Left kidney (tissue), 8 donors: ENCODE results near the gene SLCO4C1. TPM values are rescaled to one million over a fixed set of nuclear protein-coding genes. Genes with fewer than 3 reads are reported as not detected.
"Not testable (repeated sequence)": the region's sequence is repeated elsewhere in the genome, so short reads cannot be mapped to it uniquely, and the experiment has no call there.

Experiments used
- DNase-seq: peaks from one replicate; pipeline ENCODE4 v3.0.0-alpha.2; 2013
- long read RNA-seq, 8 donors: transcript quantifications; one replicate each; lab custom pipeline, GENCODE V29; 2026
- polyA plus RNA-seq: library from polyadenylated mRNA; unstranded; fragments of 120-200 nt; gene quantifications from one replicate; pipeline ENCODE4 v1.2.1, GENCODE V29; 2013; ENCODE audit not compliant: insufficient read length

The SLCO4C1 gene, protein sequence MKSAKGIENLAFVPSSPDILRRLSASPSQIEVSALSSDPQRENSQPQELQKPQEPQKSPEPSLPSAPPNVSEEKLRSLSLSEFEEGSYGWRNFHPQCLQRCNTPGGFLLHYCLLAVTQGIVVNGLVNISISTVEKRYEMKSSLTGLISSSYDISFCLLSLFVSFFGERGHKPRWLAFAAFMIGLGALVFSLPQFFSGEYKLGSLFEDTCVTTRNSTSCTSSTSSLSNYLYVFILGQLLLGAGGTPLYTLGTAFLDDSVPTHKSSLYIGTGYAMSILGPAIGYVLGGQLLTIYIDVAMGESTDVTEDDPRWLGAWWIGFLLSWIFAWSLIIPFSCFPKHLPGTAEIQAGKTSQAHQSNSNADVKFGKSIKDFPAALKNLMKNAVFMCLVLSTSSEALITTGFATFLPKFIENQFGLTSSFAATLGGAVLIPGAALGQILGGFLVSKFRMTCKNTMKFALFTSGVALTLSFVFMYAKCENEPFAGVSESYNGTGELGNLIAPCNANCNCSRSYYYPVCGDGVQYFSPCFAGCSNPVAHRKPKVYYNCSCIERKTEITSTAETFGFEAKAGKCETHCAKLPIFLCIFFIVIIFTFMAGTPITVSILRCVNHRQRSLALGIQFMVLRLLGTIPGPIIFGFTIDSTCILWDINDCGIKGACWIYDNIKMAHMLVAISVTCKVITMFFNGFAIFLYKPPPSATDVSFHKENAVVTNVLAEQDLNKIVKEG
- 26.7 TPM for polyA plus RNA-seq
- long read RNA-seq, donor 1, full-length matches to known transcripts, result 3 of 24 reads
- long read RNA-seq, donor 1, partial matches to known transcripts, result 21 of 24 reads
- long read RNA-seq, donor 1, other reads (novel, unspliced or antisense), result 0 of 24 reads
- long read RNA-seq, donor 2, full-length matches to known transcripts, result 3 of 3 reads
- long read RNA-seq, donor 2, partial matches to known transcripts, result 0 of 3 reads
- long read RNA-seq, donor 2, other reads (novel, unspliced or antisense), result 0 of 3 reads
- long read RNA-seq, donor 3, full-length matches to known transcripts, result 2 of 2 reads
- long read RNA-seq, donor 3, partial matches to known transcripts, result 0 of 2 reads
- long read RNA-seq, donor 3, other reads (novel, unspliced or antisense), result 0 of 2 reads
- long read RNA-seq, donor 4, result 0 reads
- long read RNA-seq, donor 5, full-length matches to known transcripts, result 7 of 7 reads
- long read RNA-seq, donor 5, partial matches to known transcripts, result 0 of 7 reads
- long read RNA-seq, donor 5, other reads (novel, unspliced or antisense), result 0 of 7 reads
- long read RNA-seq, donor 6, full-length matches to known transcripts, result 6 of 6 reads
- long read RNA-seq, donor 6, partial matches to known transcripts, result 0 of 6 reads
- long read RNA-seq, donor 6, other reads (novel, unspliced or antisense), result 0 of 6 reads
- long read RNA-seq, donor 7, full-length matches to known transcripts, result 4 of 4 reads
- long read RNA-seq, donor 7, partial matches to known transcripts, result 0 of 4 reads
- long read RNA-seq, donor 7, other reads (novel, unspliced or antisense), result 0 of 4 reads
- long read RNA-seq, donor 8, full-length matches to known transcripts, result 3 of 3 reads
- long read RNA-seq, donor 8, partial matches to known transcripts, result 0 of 3 reads
- long read RNA-seq, donor 8, other reads (novel, unspliced or antisense), result 0 of 3 reads

DNA sequence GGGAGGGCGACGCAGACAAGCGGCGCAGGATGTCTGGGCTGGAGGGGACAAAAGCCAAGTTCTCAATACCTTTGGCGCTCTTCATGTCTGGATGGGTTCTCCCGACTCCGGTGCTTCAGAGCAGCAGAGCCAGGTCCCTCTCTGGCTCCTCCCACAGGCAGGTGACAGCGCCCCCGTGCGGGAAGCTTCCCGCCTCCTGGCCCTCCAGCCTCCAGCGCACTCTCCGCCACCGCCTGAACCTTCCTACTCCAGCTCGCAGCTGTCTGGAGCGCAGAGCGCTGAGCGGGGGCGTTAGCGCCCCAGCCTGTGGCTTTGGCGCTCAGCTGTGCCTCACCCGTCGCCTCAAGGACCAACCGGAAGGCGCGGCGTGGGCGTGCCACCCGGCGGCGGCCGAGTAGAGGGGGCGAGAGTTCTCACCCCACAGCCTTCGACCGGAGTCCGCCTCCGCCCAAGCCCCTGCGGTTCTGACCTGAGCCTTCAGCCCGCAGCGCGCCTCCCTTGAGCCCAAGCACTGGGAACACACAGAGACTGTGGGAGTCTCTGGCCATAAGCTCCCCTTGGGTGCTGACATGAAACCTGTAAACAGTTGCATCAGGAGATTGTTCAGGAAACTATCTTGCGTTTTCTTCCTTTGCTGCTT lies at the start of gene SLCO4C1:
SLCO4C1 (minus strand) TSS at position 107 of the 640 bp plus-strand sequence; CDS start at position 85, 22 bp downstream.
- peak; percentile 81 for DNase-seq

- no peak for DNase-seq
Observed at GRCh38 chr5:102341681-102342288, 45.7 kb upstream of the SLCO4C1 start.

- no peak for DNase-seq
Observed at GRCh38 chr5:102324714-102325113, 28.6 kb upstream of the SLCO4C1 start.

DNA sequence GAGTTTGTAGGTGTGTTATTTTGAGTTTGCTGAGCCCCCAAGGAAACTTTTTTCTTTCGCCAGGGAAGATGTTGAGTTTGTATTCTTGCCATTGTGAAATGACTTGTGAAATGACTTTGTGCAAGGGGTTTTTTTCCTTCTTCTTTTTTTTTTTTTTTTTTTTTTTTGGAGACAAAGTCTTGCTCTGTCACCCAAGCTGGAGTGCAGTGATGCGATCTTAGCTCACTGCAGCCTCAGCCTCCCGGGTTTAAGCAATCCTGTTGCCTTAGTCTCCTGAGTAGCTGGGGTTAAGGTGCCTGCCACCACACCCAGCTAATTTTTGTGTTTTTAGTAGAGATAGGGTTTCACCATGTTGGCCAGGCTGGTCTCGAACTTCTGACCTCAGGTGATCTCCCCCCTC lies 22.7 kb upstream of the SLCO4C1 start:
- DNase-seq, result not testable (repeated sequence)

DNA sequence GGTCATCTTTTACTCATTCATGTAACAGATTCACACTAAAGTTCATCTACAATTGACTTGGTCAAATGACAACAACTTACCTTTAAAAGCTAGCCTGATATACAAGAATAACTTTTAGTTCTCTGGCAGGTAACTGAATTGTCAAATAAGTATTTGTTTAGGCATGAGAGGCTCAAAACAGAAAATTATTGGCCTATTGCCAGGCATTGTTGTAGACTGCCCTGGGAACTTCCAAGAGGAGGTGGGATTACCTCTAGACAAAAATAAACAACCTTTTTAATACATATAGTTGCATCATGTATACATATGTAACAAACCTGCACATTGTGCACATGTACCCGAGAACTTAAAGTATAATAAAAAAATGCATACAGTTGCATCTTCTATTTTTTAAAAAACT lies 18.2 kb upstream of the SLCO4C1 start:
- no peak for DNase-seq

GRCh38 chr5:102313912-102314311 lies 17.8 kb upstream of the SLCO4C1 start:
- no peak for DNase-seq

DNA sequence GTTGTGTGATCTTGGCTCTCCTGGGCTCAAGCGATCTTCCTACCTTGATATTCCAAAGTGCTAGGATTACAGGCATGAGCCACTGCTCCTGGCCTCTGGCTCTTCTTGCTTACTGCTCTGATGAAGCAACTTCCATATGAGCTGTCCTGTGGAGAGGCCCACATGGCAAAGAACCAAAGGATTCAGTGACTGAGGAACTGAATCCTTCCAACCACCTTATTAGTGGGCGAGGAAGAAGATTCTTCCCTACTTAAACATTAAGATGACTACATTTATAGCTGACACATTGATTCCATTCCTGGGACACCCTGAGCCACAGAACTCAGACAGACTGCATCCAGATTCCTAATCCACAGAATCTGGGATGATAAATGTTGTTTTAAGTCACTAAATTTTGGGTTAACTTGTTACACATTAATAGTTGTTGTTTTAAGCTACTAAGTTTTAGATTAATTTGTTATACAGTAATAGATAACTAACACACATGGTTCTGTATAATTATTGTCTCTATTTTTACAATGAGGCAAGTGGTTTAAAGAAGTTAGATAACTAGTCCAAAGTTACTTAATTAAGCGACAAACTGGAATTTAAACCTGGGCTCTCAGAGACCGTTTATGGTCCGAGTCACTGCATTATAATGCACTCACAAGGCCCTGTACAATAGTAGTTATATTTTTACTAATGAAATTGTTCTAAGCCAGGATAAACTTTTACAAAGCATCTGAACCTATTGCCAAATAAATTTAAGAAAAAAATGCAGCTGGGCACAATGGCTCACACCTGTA lies 16.7 kb upstream of the SLCO4C1 start:
- no peak for DNase-seq

- DNase-seq, result no peak
Observed at GRCh38 chr5:102309586-102309985, 13.5 kb upstream of the SLCO4C1 start.

GRCh38 chr5:102307232-102307631 lies 11.1 kb upstream of the SLCO4C1 start:
- DNase-seq, result no peak

DNA sequence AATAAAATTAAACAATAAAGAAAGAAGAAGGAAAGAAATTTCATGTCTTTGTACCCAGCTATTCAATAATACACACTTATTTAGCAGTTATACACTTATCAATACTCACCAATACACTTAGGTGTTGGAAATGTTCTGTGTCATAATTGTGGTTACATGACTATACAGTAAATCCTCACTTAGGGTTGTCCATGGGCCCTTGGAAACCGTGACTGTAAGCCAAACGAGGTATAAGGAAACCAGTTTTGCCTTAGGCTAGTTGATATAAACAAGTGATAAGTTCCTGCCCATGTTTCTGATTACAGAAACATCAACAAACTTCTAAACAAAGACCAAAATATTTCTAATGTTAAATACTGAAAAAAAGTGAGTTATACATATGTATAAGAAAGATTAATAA lies 10.0 kb upstream of the SLCO4C1 start:
- DNase-seq, result no peak

DNA sequence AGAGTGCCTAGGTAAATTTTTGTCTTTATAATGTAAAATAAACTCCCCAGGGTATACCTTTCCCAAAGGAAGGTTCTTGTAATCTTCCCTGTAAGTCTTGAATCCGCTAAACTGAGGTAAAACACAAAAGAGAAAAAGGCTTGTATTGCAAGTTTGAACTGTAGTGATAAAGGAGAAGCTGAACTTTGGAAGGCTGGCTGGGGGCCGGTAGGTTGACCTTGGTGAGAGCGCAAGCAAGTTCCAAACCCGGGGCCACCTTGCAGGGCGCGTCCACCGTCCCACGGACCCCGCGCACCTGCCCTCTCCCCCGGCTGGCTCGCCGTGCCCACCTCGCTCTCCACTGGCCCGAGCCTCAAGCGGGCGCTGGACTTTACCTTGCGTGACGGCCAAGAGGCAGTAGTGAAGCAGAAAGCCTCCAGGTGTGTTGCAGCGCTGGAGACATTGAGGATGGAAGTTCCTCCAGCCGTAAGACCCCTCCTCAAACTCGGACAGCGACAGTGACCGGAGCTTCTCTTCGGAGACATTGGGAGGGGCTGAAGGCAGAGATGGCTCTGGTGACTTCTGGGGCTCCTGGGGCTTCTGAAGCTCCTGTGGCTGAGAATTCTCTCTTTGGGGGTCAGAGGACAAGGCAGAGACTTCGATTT lies 428 bp downstream of the SLCO4C1 start:
- peak; percentile 28 for DNase-seq

GRCh38 chr5:102294886-102295395 lies 1.1 kb downstream of the SLCO4C1 start:
- DNase-seq, result no peak

DNA sequence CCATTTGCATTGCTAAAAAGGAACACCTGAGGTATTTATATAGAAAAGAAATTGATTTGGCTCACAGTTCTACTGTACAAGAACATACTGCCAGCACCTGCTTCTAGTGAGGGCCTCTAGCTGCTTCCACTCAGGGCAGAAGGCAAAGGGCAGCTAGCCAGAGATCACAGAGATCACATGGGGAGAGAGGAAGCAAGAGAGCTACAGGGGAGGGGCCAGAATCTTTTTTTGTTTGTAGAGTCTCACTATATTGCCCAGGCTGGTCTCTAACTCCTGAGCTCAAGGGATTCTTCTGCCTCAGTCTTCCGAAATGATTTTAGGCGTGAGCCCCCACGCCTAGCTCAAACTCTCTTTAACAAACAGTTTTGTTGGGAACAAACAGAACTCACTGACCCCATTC lies 6.1 kb downstream of the SLCO4C1 start:
- no peak for DNase-seq

GRCh38 chr5:102289251-102289899 lies 6.7 kb downstream of the SLCO4C1 start:
- no peak for DNase-seq

GRCh38 chr5:102288630-102289029 lies 7.5 kb downstream of the SLCO4C1 start:
- no peak for DNase-seq

DNA sequence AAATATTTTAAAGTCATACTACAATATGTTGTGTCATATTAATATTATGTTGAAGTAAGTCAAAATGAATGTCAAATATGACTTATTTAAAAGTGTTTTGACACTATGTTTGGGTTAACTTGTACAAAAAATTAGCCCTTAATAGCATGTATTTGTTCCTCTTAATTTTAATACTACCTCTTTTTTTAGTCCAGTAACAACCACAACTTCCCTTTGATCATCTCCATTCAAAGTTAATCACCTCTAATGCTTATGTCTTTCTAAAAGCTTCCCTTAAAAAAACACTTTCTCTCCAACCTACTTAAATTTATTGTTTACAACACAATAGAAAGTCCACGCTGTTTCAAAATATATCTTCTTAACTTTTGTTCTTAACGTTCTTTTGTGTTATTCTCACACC lies 9.6 kb downstream of the SLCO4C1 start:
- no peak for DNase-seq

DNA sequence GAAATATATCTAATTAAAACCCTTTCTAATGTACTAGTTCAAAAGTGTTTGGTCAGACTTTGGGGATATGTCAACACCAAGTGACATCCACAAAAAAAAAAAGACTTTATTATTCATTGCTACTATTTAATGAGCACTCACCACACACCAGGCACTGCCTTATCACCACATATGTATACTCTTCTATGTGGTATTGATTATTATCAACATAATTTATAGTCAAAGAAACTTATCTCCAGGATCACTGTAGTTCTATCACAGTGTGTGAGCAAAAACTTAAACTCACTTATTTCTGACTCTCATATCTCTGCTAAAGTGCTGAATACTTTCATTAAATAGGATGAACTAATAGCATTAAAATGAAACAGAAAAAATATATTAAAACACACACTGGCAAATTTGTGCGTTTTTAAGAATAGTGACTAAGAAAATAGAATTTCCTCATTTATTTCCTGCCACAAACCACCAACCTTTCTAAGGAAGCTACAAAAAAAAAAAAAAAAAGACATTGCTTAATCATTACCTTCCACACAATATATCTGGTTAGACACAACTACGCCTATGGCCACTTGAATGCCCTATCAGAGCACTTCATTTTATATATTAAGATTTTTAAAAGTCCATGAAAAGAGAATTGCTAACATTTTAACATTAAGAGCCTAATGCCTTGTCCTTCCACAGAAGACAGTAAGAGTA lies 12.8 kb downstream of the SLCO4C1 start:
- DNase-seq, result no peak

GRCh38 chr5:102279711-102280110 lies 16.4 kb downstream of the SLCO4C1 start:
- DNase-seq, result no peak
